HG03378 (cell line): ENCODE results near the gene TEX13B.
"Not testable (repeated sequence)": the region's sequence is repeated elsewhere in the genome, so short reads cannot be mapped to it uniquely, and the experiment has no call there.

Experiments used
- ATAC-seq: cut with Tn5 transposase; IDR thresholded peaks from one replicate; pipeline ENCODE4 v1.9.1; 2021; ENCODE audit warnings: mild to moderate bottlenecking, moderate library complexity; ENCODE audit not compliant: unreplicated experiment

Gene TEX13B

GRCh38 chrX:107982356-107982755 is at the start of gene TEX13B:
Gene TEX13B (minus strand): TSS chrX:107982370. CDS start chrX:107982127, 243 bp downstream.
- ATAC-seq, result no peak

- peak; percentile 63 for ATAC-seq
Observed at GRCh38 chrX:108029928-108030711, 48.0 kb upstream of the TEX13B start.

GRCh38 chrX:108028854-108029253 is 46.7 kb upstream of the TEX13B start:
- no peak for ATAC-seq

- no peak for ATAC-seq
Observed at GRCh38 chrX:108025954-108026600, 43.9 kb upstream of the TEX13B start.

- ATAC-seq, result no peak
Observed at GRCh38 chrX:108025376-108025775, 43.2 kb upstream of the TEX13B start.

GRCh38 chrX:108022491-108023089 is 40.4 kb upstream of the TEX13B start:
- ATAC-seq, result no peak

- peak; percentile 52 for ATAC-seq
Observed at GRCh38 chrX:108020631-108021030, 38.5 kb upstream of the TEX13B start.

GRCh38 chrX:108019382-108019875 is 37.3 kb upstream of the TEX13B start:
- no peak for ATAC-seq

GRCh38 chrX:108018656-108019381 is 36.6 kb upstream of the TEX13B start:
- ATAC-seq, result no peak

- ATAC-seq, result peak; percentile 95
Observed at GRCh38 chrX:108001218-108001814, 19.1 kb upstream of the TEX13B start.

- ATAC-seq, result peak; percentile 41
Observed at GRCh38 chrX:108000751-108001150, 18.6 kb upstream of the TEX13B start.

GRCh38 chrX:107996124-107996523 is 14.0 kb upstream of the TEX13B start:
- ATAC-seq, result no peak

GRCh38 chrX:107985033-107985432 is 2.9 kb upstream of the TEX13B start:
- ATAC-seq, result no peak

- no peak for ATAC-seq
Observed at GRCh38 chrX:107979534-107979933, 2.6 kb downstream of the TEX13B start.

- ATAC-seq, result no peak
Observed at GRCh38 chrX:107978707-107979307, 3.4 kb downstream of the TEX13B start.

- ATAC-seq, result no peak
Observed at GRCh38 chrX:107978071-107978470, 4.1 kb downstream of the TEX13B start.

GRCh38 chrX:107971636-107972035 is 10.5 kb downstream of the TEX13B start:
- no peak for ATAC-seq

- no peak for ATAC-seq
Observed at GRCh38 chrX:107970073-107970472, 12.1 kb downstream of the TEX13B start.

GRCh38 chrX:107968623-107969022 is 13.5 kb downstream of the TEX13B start:
- no peak for ATAC-seq

- not testable (repeated sequence) for ATAC-seq
Observed at GRCh38 chrX:107955337-107955736, 26.8 kb downstream of the TEX13B start.
